Measurements from ENCODE around the gene MBOAT7.

DNA sequence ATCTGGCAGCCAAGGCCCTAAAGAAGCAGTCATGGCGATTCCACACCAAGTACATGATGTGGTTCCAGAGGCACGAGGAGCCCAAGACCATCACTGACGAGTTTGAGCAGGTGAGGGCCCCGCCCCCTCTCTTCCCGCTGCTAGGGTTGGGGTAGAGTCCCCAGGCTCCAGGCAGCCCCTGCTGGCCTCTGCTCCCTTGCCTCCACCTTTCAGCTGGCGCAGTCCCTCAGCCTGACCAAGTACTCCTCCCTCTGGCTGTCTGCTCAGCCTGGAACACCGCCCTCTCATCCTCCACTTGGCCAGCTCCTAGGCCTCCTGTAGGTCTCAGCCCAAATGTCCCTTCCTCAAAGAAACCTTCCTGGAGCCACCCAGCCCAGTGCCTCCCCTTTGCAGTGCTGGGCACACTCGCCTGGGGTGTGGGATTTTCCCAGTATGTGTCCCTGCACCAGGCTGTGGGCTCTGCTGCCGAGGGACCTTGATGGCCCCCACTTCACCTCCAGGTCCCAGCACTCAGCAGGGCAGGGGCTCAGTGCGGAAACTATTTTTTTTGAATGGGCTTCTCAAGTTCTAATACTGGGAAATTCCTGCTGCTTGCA lies 35.6 kb downstream of the MBOAT7 start:
- TF ChIP-seq CTCF (IDR thresholded peaks at IDR 0.05): no peak
- TF ChIP-seq POLR2A (IDR thresholded peaks at IDR 0.05): no peak

Data from Peyer's patch (tissue), 4 donors.